Duodenal mucosa (tissue), 2 donors: ENCODE measurements around the gene PHF5A.

ENCODE experiments used
- H3K27ac ChIP-seq: one replicate; pipeline ENCODE4 v1.7.0; 2013; ENCODE audit warnings: low read depth, low read length
- H3K27me3 ChIP-seq, 2 donors: one replicate each; pipeline ENCODE4 v1.7.0; 2013; ENCODE audit warnings: low read length in 2 of 2, control low read depth in 1 of 2; ENCODE audit not compliant: insufficient read depth in 2 of 2, control insufficient read depth in 1 of 2
- H3K36me3 ChIP-seq, 2 donors: one replicate each; pipeline ENCODE4 v1.7.0; 2013; ENCODE audit warnings: low read length in 2 of 2, control low read depth in 1 of 2; ENCODE audit not compliant: insufficient read depth in 2 of 2, control insufficient read depth in 1 of 2
- H3K4me1 ChIP-seq, 2 donors: one replicate each; pipeline ENCODE4 v1.7.0; 2013; ENCODE audit warnings: low read length in 2 of 2, control low read depth in 1 of 2; ENCODE audit not compliant: insufficient read depth in 2 of 2, control insufficient read depth in 1 of 2
- H3K4me3 ChIP-seq, 2 donors: one replicate each; pipeline ENCODE4 v1.7.0; 2013; ENCODE audit warnings: low read length in 2 of 2, low read depth in 1 of 2
- H3K9ac ChIP-seq, 2 donors: one replicate each; pipeline ENCODE4 v1.7.0; 2013; ENCODE audit warnings: low read length in 2 of 2, low read depth in 1 of 2
- H3K9me3 ChIP-seq, 2 donors: one replicate each; pipeline ENCODE4 v1.7.0; 2013; ENCODE audit warnings: low read length in 2 of 2, control low read depth in 1 of 2; ENCODE audit not compliant: control insufficient read depth in 1 of 2

Gene PHF5A

DNA sequence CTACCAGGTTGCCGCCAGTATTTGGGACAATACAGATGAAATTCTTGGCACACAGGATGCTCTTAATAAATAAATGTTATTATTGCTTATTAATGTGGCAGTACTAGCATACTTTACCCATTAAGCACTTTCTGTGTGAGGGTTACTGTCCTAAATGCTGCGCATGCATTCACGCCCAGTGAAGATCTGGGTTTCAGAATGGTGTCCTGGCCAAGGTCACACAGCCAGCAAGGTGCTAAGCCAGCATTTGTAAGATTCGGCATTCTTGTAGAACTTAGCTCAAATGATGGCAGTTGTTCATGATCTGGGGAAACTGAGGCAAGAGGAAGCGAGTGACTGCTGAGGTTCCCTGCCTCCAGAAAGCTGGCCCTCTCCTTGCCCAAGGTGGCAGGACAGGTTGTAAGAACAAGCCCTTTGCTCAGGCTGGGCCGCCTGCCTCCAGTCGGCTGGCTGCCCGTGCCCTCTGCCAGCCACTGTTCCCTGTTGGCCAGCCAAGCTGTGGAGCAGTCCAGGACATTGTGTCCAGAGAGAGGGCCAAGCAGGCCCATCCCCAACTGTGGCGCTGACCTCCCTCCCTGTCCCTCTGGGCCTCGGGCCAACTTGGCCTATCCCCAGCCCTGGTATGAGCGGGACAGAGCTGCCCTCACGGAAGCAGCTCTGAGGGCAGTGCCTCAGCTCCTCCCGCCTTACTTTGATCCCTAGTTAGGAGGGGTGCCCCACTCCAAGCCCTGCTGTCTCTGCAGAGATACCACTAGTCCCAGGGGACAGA lies 50.7 kb downstream of the PHF5A start:
- Histone ChIP-seq H3K9ac (peak overlapping the region; percentile 9 to 39), H3K36me3 (no peaks in the 10 kb centered on the region), H3K4me3 (no peak overlapping the region), H3K4me1 (peaks cover 29 to 33% of the 10 kb centered on the region in 2 donors), H3K9me3 (no peaks in the 10 kb centered on the region), H3K27ac (no peak overlapping the region), H3K27me3 (no peaks in the 10 kb centered on the region)

DNA sequence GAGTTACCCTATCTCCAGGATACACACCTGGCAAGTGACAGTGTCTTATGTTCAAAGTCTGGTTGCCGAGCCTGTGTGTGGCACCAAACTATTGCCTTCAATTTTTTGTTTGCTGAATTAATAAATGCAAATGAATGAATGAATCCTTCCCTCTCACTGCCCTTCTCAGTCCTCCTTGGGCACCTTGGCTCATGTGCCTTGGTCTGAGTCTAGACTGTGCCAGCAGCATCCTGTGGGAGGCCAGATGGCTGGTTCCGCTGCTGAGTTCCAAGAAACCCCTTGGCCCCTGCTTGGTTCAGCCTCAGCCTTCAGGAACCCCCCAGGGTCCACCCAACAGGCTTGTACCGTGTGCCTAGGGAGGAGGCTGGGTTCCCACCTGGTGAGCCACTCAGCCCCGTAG lies 52.9 kb downstream of the PHF5A start:
- no peak overlapping the region for H3K27ac ChIP-seq
- no peaks in the 10 kb centered on the region for H3K9me3 ChIP-seq
- no peaks in the 10 kb centered on the region for H3K36me3 ChIP-seq
- H3K4me1 ChIP-seq, result peaks cover 35 to 48% of the 10 kb centered on the region in 2 donors
- H3K9ac ChIP-seq, result peak overlapping the region in 1 of 2 donors; percentile 57
- H3K27me3 ChIP-seq, result no peaks in the 10 kb centered on the region
- H3K4me3 ChIP-seq, result peak overlapping the region in 1 of 2 donors; percentile 17

DNA sequence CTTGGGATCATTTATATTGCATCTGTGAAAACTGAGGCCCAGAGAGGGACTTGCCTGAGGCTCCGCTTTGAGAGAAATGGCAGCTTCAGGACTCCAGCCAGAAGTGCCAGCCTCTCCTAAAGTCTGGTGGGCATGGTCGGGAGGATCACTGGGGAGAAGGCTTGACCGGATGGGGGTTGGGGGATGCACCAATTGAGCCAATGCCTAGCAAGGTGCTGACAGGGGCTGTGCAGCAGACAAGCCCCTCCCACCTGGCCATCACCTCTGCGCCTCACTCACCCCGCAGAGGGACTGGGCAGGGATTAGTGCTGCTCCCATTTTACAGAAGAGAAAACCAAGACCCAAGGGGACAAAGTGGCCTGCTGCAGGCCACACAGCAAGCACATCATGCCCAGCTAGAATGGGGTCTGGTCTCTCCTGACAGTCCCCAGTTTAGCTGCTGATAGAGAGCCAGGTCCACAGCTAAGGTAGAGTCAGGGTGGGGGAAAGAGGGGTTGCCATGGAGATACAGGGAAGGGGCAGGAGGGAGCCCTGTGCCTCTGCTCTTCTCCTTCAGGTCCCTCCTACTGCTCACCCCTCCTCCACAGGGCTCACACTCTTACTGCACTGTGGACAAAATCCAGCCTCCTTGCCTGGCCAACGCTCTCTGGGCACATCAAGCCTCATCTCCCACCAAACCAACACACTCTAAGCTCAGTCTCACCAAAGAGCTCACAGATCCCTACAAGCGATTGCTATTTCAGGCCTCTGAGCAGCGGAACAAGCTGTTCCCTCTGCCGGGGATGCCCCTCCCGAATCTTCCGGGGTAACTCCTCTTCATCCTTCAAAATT lies 57.3 kb downstream of the PHF5A start:
- no peaks in the 10 kb centered on the region for H3K9me3 ChIP-seq
- no peak overlapping the region for H3K9ac ChIP-seq
- peaks cover 23 to 33% of the 10 kb centered on the region in 2 donors for H3K4me1 ChIP-seq
- H3K4me3 ChIP-seq, result no peak overlapping the region
- no peaks in the 10 kb centered on the region for H3K36me3 ChIP-seq
- no peaks in the 10 kb centered on the region for H3K27me3 ChIP-seq
- H3K27ac ChIP-seq, result no peak overlapping the region

DNA sequence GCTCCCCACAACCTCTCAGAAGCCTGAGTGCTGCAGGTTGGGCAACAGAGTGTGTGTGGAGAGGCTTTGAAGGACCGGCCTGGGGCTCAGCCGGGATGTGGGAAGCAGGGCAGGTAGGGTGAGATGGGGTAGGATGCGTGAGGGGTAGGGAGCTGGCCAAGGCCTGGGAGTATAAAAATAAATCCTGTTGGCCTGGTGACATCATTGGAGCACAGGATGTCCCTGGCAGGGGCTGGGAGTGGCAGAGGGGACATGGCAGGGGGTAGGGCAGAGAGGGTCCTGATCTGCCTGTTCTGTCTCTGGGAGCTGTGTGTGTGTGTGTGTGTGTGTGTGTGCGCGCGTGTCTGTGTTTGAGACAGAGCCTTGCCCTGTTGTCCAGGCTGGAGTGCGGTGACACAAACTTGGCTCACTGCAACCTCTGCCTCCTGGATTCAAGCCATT lies 58.2 kb downstream of the PHF5A start:
- Histone ChIP-seq H3K27me3 (no peaks in the 10 kb centered on the region), H3K27ac (no peak overlapping the region), H3K9ac (no peak overlapping the region), H3K4me3 (no peak overlapping the region), H3K36me3 (no peaks in the 10 kb centered on the region), H3K4me1 (peaks cover 17 to 28% of the 10 kb centered on the region in 2 donors), H3K9me3 (no peaks in the 10 kb centered on the region)
